NCI-H1930 (cell line): Measurements from ENCODE around the gene HLA-DQB2.

ENCODE experiments used
- DNase-seq, 2 experiments: peaks; one replicate each; lab custom pipeline; 2025; lab: John Stamatoyannopoulos, UW

HLA-DQB2 gene

DNA sequence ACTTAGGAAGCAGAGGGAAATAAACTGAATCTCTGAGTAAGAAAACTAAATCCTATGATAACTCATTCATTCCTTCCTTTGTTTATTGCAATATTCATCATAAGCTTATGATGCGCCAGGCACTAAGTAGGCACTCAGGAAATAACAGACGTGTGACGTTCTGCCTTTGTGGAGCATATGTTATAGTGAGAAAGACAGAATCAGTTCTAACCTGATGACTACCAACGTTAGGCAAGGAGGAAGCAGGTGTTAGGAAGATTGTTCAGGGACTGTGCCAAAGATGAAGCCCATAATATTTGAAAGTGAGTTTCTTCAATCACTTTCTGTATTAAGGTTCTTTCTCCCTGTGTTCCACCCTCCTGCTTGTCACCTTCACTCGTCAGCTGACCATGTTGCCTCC is 18.6 kb downstream of the HLA-DQB2 start:
- no peak for DNase-seq

GRCh38 chr6:32742374-32742773 is 21.0 kb downstream of the HLA-DQB2 start:
- no peak for DNase-seq

- DNase-seq = no peak
Measured at GRCh38 chr6:32741031-32741960, 22.0 kb downstream of the HLA-DQB2 start, which contains the start of gene HLA-DQA2. Gene HLA-DQA2 (plus strand): TSS chr6:32741391. CDS start chr6:32741444, 53 bp downstream.

DNA sequence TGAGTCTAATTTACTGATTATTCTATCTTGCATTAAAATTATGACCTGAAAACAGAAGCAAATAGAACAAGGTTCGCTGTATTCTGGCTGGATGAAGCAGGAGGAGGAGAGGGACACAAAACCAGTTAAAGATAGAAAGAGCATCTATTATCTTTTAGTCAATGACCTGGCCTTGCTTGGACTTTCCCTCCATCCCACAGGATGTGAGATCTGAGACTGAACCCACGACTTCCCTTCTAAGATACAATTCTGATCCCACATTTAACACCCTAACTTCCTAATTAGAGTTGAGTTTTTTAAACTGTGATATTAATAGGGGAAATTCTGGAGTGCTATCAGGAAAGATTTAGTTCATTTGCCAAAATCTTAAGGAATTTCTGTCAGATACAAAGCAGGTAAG is 25.2 kb downstream of the HLA-DQB2 start:
- DNase-seq = no peak

- no peak for DNase-seq
Measured at GRCh38 chr6:32718879-32719278, 44.5 kb downstream of the HLA-DQB2 start.

DNA sequence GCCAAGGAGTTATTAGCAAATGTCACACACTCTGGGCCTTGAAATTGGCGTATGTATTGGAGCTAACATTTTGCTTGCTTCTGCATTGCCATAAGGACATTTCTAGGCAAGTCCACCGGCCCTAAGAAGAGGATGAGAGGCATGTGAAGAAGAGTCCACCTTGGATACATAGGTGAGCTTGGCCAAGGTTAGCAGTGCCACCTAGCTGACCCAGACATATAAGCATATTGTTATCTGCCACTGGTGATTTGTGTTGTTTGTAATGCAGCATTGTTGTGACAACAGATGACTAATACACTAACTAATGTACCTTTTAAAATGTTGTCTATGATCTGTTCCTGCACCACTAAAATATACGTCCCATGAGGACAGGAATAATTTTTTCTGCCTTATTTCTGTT is 46.9 kb downstream of the HLA-DQB2 start:
- DNase-seq = no peak

DNA sequence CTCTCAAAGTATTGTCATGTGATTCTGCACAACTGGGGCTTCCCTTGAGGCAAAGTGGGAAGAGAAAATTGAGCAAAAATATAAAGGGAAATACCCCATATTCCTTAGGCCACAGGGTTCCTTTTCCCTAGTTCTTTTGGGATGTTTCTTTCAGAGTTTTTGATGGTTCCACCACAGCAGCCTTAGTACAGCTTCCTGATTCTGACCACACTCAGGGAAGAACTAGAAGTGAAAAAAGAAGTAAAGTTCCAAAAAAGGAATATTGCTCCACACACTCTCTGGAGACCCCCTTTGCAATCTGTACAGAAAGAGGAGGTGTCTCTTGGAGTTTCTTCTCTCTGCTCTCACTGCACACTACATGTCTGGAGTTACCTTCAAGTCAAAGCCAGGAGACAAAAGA is 50.1 kb downstream of the HLA-DQB2 start:
- DNase-seq = no peak

DNA sequence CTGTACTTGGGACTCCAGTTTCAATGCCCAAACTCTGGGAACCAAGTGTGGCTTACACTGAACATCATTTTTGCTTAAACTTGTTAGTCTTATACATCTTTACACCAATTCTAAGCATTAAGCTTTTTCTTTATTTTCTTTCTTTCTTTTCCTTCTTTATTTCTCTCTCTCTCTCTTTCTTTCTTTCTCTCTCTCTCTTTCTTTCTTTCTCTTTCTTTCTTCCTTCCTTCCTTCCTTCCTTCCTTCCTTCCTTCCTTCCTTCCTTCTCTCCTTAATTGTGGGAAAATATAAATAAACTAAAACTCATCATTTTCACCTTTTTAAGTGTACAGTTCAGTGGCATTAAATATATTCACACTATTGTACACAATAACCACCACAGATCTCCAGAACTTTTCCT is 53.7 kb downstream of the HLA-DQB2 start:
- DNase-seq = no peak
